MM.1S (cell line): ENCODE measurements around the gene GNS.

Experiments used
- DNase-seq: peaks from one replicate; pipeline ENCODE4 v3.0.0-alpha.2; 2015
- H2AFZ ChIP-seq: fragments of 300-600 bp; sonication (generic); 2 replicates; pipeline ENCODE4 v1.6.0; 2016; ENCODE audit warnings: antibody characterized with exemption, low read length
- H3F3A ChIP-seq: fragments of 300-600 bp; sonication (generic); 2 replicates; pipeline ENCODE4 v1.6.1; 2016; ENCODE audit warnings: mild to moderate bottlenecking, antibody characterized with exemption, low read length, moderate library complexity, mixed read lengths; ENCODE audit not compliant: insufficient read depth
- H3K27ac ChIP-seq: fragments of 300-600 bp; sonication (generic); 2 replicates; pipeline ENCODE4 v1.5.1; 2016; ENCODE audit warnings: mild to moderate bottlenecking, low read length
- H3K27me3 ChIP-seq: fragments of 300-600 bp; sonication (generic); replicated peaks from 2 replicates; pipeline ENCODE4 v1.6.0; 2016; ENCODE audit warnings: low read length; ENCODE audit not compliant: insufficient read depth
- H3K36me3 ChIP-seq: fragments of 300-600 bp; sonication (generic); replicated peaks from 2 replicates; pipeline ENCODE4 v1.6.1; 2016; ENCODE audit warnings: mild to moderate bottlenecking, low read length, mixed read lengths; ENCODE audit not compliant: insufficient read depth
- H3K4me1 ChIP-seq: fragments of 300-600 bp; sonication (generic); 2 replicates; pipeline ENCODE4 v1.6.1; 2016; ENCODE audit warnings: low read length, mixed read lengths
- H3K4me2 ChIP-seq: fragments of 300-600 bp; sonication (generic); 2 replicates; pipeline ENCODE4 v1.6.0; 2016; ENCODE audit warnings: low read depth, low read length
- H3K4me3 ChIP-seq: fragments of 300-600 bp; sonication (generic); 2 replicates; pipeline ENCODE4 v1.5.1; 2016; ENCODE audit warnings: low read length, mixed read lengths
- H3K79me2 ChIP-seq: fragments of 300-600 bp; sonication (generic); 2 replicates; pipeline ENCODE4 v1.6.1; 2016; ENCODE audit warnings: mixed run types, low read length, mixed read lengths
- H3K9ac ChIP-seq: fragments of 300-600 bp; sonication (generic); 2 replicates; pipeline ENCODE4 v1.6.1; 2016; ENCODE audit warnings: low read length, mixed read lengths
- H3K9me2 ChIP-seq: fragments of 300-600 bp; sonication (generic); replicated peaks from 2 replicates; pipeline ENCODE4 v1.6.1; 2016; ENCODE audit warnings: mild to moderate bottlenecking, low read length, mixed read lengths; ENCODE audit not compliant: insufficient read depth
- H3K9me3 ChIP-seq: fragments of 300-600 bp; sonication (generic); replicated peaks from 2 replicates; pipeline ENCODE4 v1.6.1; 2016; ENCODE audit warnings: mild to moderate bottlenecking, low read length, mixed read lengths; ENCODE audit not compliant: insufficient read depth
- H4K20me1 ChIP-seq: fragments of 300-600 bp; sonication (generic); 2 replicates; pipeline ENCODE4 v1.6.1; 2016; ENCODE audit warnings: mild to moderate bottlenecking, low read length, moderate library complexity, mixed read lengths; ENCODE audit not compliant: insufficient read depth
- EZH2 ChIP-seq: fragments of 300-600 bp; sonication (generic); optimal IDR thresholded peaks from 2 replicates; pipeline ENCODE3; 2017; ENCODE audit warnings: low read depth, mild to moderate bottlenecking, antibody characterized with exemption, low read length, mixed read lengths
- EZH2phosphoT487 ChIP-seq: fragments of 300-600 bp; sonication (generic); IDR thresholded peaks from 2 replicates; pipeline ENCODE4 v1.6.1; 2018; ENCODE audit warnings: antibody characterized with exemption, low read length
- TF ChIP-seq, protein P1 (sequence below): fragments of 300-600 bp; sonication (generic); IDR thresholded peaks from 2 replicates; pipeline ENCODE4 v1.5.1; 2016; ENCODE audit warnings: antibody characterized with exemption, low read length, mixed read lengths

GNS gene

DNA sequence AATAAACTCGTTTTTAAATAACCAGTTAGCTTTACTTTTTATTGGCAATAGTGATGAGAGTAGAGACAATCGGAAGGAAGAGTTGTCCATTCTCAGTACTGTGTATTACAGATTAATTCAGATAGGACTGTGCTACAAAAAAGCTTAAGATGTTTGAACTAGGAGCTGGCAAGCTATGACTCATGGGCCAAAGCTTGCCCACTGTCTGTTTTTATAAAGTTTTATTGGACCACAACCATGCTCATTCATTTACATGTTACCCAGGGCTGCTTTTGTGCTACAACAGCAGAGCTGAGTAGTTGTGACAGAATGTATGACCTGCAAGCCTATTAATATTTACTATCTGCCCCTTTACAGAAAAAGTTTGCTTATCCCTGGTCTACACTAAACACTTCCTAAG, 19.4 kb downstream of the GNS start:
- Histone ChIP-seq H3K4me1 (peaks cover 34% of the 10 kb centered on the region), H3K9ac (no peak overlapping the region), H3K27ac (no peak overlapping the region), H4K20me1 (no peaks in the 10 kb centered on the region), H3K9me2 (no peaks in the 10 kb centered on the region), H3K79me2 (no peaks in the 10 kb centered on the region), H2AFZ (no peak overlapping the region), H3K4me2 (no peak overlapping the region), H3K4me3 (no peak overlapping the region), H3K36me3 (peaks cover 20% of the 10 kb centered on the region; the same call in 1 of the 2 replicates), H3K9me3 (no peaks in the 10 kb centered on the region), H3K27me3 (no peaks in the 10 kb centered on the region), H3F3A (peaks cover 6% of the 10 kb centered on the region; the same call in 1 of the 2 replicates)
- TF ChIP-seq EZH2 = no peak
- TF ChIP-seq, protein P1, sequence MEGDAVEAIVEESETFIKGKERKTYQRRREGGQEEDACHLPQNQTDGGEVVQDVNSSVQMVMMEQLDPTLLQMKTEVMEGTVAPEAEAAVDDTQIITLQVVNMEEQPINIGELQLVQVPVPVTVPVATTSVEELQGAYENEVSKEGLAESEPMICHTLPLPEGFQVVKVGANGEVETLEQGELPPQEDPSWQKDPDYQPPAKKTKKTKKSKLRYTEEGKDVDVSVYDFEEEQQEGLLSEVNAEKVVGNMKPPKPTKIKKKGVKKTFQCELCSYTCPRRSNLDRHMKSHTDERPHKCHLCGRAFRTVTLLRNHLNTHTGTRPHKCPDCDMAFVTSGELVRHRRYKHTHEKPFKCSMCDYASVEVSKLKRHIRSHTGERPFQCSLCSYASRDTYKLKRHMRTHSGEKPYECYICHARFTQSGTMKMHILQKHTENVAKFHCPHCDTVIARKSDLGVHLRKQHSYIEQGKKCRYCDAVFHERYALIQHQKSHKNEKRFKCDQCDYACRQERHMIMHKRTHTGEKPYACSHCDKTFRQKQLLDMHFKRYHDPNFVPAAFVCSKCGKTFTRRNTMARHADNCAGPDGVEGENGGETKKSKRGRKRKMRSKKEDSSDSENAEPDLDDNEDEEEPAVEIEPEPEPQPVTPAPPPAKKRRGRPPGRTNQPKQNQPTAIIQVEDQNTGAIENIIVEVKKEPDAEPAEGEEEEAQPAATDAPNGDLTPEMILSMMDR = no peak
- no peak for TF ChIP-seq EZH2phosphoT487
- DNase-seq = no peak

DNA sequence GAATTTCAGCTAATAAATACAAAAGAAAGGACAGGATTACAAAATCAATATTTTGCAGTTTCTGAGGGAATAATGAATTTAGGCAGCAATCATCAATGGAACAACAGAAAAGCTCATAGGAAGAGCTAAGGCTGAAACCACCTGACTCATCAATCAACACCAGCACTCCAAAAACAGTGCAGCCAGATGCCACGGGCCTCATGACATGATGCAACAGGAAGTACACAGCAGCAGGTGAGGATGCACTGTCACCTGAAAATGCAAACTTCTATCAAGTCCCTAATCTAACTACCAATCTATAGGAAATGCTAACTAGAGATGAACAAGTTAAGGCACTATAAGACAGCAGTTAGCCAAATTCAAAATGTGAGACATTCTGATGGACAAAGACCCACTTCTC, 21.7 kb downstream of the GNS start:
- H4K20me1 ChIP-seq = no peaks in the 10 kb centered on the region
- TF ChIP-seq, protein P1 = no peak
- no peak for TF ChIP-seq EZH2
- TF ChIP-seq EZH2phosphoT487 = no peak
- no peak overlapping the region for H3K9ac ChIP-seq
- H3K27me3 ChIP-seq = no peaks in the 10 kb centered on the region
- H3K27ac ChIP-seq = peak overlapping the region; percentile 62; the same call in 1 of the 2 replicates
- peaks cover 4% of the 10 kb centered on the region; the same call in 1 of the 2 replicates for H3F3A ChIP-seq
- H3K36me3 ChIP-seq = peaks cover 11% of the 10 kb centered on the region; the same call in 1 of the 2 replicates
- H3K4me1 ChIP-seq = peaks cover 29% of the 10 kb centered on the region
- H3K4me3 ChIP-seq = no peak overlapping the region
- no peaks in the 10 kb centered on the region for H3K9me3 ChIP-seq
- no peaks in the 10 kb centered on the region for H3K79me2 ChIP-seq
- H3K4me2 ChIP-seq = peak overlapping the region; percentile 31; the same call in 1 of the 2 replicates
- no peaks in the 10 kb centered on the region for H3K9me2 ChIP-seq
- peak overlapping the region; percentile 45; the same call in 1 of the 2 replicates for H2AFZ ChIP-seq
- DNase-seq = peak; percentile 83

DNA sequence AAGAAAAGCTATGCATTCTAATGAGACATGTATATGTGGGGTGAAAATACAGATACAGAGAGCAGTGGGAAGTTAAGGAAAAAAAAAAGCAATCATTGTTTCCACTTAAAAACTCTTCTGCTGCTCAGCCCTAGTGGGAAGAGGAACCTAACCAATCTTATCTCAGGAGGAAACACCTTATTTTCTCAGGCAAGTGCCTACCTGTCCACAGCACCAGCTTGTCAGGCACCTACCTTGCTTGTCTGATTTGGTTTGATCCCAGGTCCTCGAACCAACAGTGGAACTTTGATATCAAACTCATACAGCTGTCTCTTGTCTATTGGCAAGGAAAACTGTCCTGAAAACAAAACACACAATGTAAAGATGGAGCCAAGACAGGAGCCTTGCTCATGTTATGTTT, 22.4 kb downstream of the GNS start:
- Histone ChIP-seq H3K4me2 (no peak overlapping the region), H3F3A (peaks cover 4% of the 10 kb centered on the region; the same call in 1 of the 2 replicates), H3K4me1 (peaks cover 29% of the 10 kb centered on the region), H3K9me3 (no peaks in the 10 kb centered on the region), H4K20me1 (no peaks in the 10 kb centered on the region), H3K9me2 (no peaks in the 10 kb centered on the region), H2AFZ (no peak overlapping the region), H3K79me2 (no peaks in the 10 kb centered on the region), H3K36me3 (peaks cover 11% of the 10 kb centered on the region; the same call in 1 of the 2 replicates), H3K27me3 (no peaks in the 10 kb centered on the region), H3K4me3 (no peak overlapping the region), H3K27ac (peak overlapping the region; percentile 62; the same call in 1 of the 2 replicates), H3K9ac (no peak overlapping the region)
- TF ChIP-seq, protein P1 = no peak
- TF ChIP-seq EZH2 (no peak), EZH2phosphoT487 (no peak)
- DNase-seq = no peak
